Parathyroid adenoma (tissue), 2 donors: ENCODE data around the gene PLAAT5.

Source experiments
- H2AFZ ChIP-seq: fragments of 300-600 bp; sonication (generic); one replicate; pipeline ENCODE4 v1.7.0; 2017; ENCODE audit warnings: antibody characterized with exemption, mild to moderate bottlenecking
- H3K27ac ChIP-seq: fragments of 300-600 bp; sonication (generic); one replicate; pipeline ENCODE4 v1.7.0; 2017
- H3K27me3 ChIP-seq: fragments of 300-600 bp; sonication (generic); one replicate; pipeline ENCODE4 v1.7.0; 2017; ENCODE audit warnings: low read length; ENCODE audit not compliant: control insufficient read depth, insufficient read depth
- H3K36me3 ChIP-seq: fragments of 300-600 bp; sonication (generic); one replicate; pipeline ENCODE4 v1.7.0; 2017; ENCODE audit warnings: low read length; ENCODE audit not compliant: control insufficient read depth, insufficient read depth
- H3K4me1 ChIP-seq: fragments of 300-600 bp; sonication (generic); one replicate; pipeline ENCODE4 v1.7.0; 2017; ENCODE audit warnings: control low read depth
- H3K4me2 ChIP-seq: fragments of 300-600 bp; sonication (generic); one replicate; pipeline ENCODE4 v1.7.0; 2017; ENCODE audit warnings: low read length
- H3K4me3 ChIP-seq: fragments of 300-600 bp; sonication (generic); one replicate; pipeline ENCODE4 v1.7.0; 2017; ENCODE audit warnings: low read depth, low read length
- H3K79me2 ChIP-seq: fragments of 300-600 bp; sonication (generic); one replicate; pipeline ENCODE4 v1.7.0; 2017; ENCODE audit warnings: control low read depth
- H3K9ac ChIP-seq: fragments of 300-600 bp; sonication (generic); one replicate; pipeline ENCODE4 v1.7.0; 2017; ENCODE audit warnings: mild to moderate bottlenecking
- H3K9me3 ChIP-seq: fragments of 300-600 bp; sonication (generic); one replicate; pipeline ENCODE4 v1.7.0; 2017; ENCODE audit warnings: low read length; ENCODE audit not compliant: control insufficient read depth
- TF ChIP-seq, protein P1 (sequence below): fragments of 300-600 bp; sonication (generic); IDR thresholded peaks from one replicate; pipeline ENCODE4 v1.7.0; 2017; ENCODE audit warnings: antibody characterized with exemption, mild to moderate bottlenecking
- donor health status: primary hyperparathyroidism.

PLAAT5 gene

DNA sequence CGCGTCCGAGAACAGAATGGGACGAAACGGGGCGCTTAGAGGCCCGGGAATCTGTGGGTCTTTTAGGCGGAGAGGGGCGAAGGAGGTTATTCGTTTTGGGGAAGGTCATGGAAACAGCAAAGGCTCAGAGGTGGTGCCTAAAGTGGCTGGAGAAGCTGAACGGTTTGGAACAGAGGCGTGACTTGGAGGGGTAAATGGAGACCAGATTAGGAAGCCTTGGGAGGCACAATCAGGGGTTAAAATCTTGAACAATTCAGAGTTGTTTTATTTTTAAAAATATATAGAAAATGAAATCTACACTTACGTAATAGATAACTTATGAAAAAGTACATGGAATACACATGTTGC lies 247 bp upstream of the PLAAT5 start:
- H3K79me2 ChIP-seq = no peaks in the 10 kb centered on the region
- H3K4me2 ChIP-seq = peak overlapping the region; percentile 49
- TF ChIP-seq, protein P1, sequence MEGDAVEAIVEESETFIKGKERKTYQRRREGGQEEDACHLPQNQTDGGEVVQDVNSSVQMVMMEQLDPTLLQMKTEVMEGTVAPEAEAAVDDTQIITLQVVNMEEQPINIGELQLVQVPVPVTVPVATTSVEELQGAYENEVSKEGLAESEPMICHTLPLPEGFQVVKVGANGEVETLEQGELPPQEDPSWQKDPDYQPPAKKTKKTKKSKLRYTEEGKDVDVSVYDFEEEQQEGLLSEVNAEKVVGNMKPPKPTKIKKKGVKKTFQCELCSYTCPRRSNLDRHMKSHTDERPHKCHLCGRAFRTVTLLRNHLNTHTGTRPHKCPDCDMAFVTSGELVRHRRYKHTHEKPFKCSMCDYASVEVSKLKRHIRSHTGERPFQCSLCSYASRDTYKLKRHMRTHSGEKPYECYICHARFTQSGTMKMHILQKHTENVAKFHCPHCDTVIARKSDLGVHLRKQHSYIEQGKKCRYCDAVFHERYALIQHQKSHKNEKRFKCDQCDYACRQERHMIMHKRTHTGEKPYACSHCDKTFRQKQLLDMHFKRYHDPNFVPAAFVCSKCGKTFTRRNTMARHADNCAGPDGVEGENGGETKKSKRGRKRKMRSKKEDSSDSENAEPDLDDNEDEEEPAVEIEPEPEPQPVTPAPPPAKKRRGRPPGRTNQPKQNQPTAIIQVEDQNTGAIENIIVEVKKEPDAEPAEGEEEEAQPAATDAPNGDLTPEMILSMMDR = no peak
- no peaks in the 10 kb centered on the region for H3K36me3 ChIP-seq
- H3K4me1 ChIP-seq = no peaks in the 10 kb centered on the region
- H3K27me3 ChIP-seq = no peaks in the 10 kb centered on the region
- no peak overlapping the region for H3K9ac ChIP-seq
- no peak overlapping the region for H3K4me3 ChIP-seq
- no peak overlapping the region for H3K27ac ChIP-seq
- H3K9me3 ChIP-seq = no peaks in the 10 kb centered on the region
- H2AFZ ChIP-seq = peak overlapping the region; percentile 46

DNA sequence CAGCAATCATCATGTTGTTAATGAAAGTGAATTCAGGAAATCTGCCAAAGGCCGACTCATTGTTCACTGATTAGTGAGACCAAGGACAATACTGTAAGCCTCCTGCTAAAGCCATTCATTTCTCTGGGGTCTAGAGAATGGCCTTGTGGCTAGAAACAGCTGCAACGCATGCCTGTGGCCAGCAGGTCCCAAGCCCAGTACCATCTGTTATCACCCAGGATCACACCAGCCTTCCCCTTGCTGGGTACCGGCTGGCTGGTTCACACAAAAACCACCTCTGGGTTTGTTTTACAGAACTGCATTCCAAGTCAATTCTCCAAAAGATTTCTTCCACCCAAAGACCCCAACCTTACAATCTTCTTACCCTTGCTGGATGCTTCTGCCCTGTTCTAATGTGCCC lies 1.1 kb downstream of the PLAAT5 start:
- H3K27me3 ChIP-seq = no peaks in the 10 kb centered on the region
- H3K79me2 ChIP-seq = no peaks in the 10 kb centered on the region
- no peaks in the 10 kb centered on the region for H3K4me1 ChIP-seq
- no peak overlapping the region for H2AFZ ChIP-seq
- H3K9ac ChIP-seq = no peak overlapping the region
- no peaks in the 10 kb centered on the region for H3K36me3 ChIP-seq
- H3K9me3 ChIP-seq = no peaks in the 10 kb centered on the region
- no peak overlapping the region for H3K4me3 ChIP-seq
- no peak overlapping the region for H3K27ac ChIP-seq
- TF ChIP-seq, protein P1 = no peak
- H3K4me2 ChIP-seq = no peak overlapping the region

DNA sequence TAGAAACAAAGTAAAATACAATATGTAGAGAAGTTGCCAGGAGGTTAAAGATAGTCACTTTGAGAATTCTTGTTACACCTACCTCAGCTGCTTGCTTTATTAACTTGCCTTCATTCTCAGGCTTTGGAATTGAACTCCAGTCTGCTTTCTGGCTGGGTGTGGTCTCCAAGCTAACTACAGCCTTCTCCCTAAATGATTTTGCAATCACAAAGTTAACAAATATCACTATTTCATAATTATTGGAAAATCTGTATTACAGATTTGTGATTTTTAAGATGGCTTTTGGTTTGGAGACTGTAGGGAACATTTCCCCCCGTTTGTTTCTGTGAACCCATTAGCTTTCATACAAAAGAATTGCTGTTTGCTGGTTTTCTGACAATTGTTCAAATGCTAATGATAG lies 2.2 kb downstream of the PLAAT5 start:
- Histone ChIP-seq H3K36me3 (no peaks in the 10 kb centered on the region), H3K4me1 (no peaks in the 10 kb centered on the region), H3K4me3 (no peak overlapping the region), H3K79me2 (no peaks in the 10 kb centered on the region), H3K27ac (no peak overlapping the region), H3K4me2 (no peak overlapping the region), H3K27me3 (no peaks in the 10 kb centered on the region), H3K9me3 (no peaks in the 10 kb centered on the region), H2AFZ (no peak overlapping the region), H3K9ac (no peak overlapping the region)
- TF ChIP-seq, protein P1 = no peak

DNA sequence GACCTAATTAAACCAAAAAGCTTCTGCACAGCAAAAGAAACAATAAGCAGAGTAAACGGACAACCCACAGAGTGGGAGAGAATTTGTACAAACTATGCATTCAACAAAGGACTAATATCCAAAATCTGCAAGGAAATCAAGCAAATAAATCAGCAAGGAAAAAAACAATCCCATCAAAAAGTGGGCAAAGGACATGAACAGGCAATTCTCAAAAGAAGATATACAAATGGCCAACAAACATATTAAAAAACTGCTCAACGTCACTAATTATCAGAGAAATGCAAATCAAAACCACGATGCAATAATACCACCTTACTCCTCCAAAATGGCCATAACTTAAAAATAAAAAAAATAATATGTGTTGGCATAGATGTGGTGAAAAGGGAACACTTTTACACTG lies 5.2 kb downstream of the PLAAT5 start:
- H3K79me2 ChIP-seq = no peaks in the 10 kb centered on the region
- TF ChIP-seq, protein P1 = no peak
- no peak overlapping the region for H3K27ac ChIP-seq
- no peaks in the 10 kb centered on the region for H3K27me3 ChIP-seq
- no peak overlapping the region for H3K4me2 ChIP-seq
- no peaks in the 10 kb centered on the region for H3K4me1 ChIP-seq
- H3K9me3 ChIP-seq = no peaks in the 10 kb centered on the region
- no peak overlapping the region for H3K4me3 ChIP-seq
- no peak overlapping the region for H2AFZ ChIP-seq
- no peaks in the 10 kb centered on the region for H3K36me3 ChIP-seq
- no peak overlapping the region for H3K9ac ChIP-seq

DNA sequence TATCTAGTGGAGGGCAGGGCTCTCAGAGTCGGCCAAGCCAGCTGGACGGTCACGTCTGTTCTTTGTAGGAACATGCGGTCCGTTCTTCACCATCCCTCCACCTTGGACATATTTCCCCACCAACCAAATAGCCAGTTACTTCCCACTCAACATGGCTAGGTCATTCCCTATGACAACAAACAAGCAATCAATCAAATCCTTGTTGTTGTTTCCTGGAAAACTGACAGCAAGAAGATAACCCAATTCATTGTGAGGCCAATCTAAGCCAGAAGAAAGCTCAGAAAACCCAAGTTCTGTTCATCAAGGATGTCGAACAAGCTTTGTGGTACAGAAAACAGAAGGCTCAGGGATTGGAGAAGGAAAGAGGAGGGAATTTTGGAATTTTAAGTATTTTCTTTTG lies 10.9 kb downstream of the PLAAT5 start:
- H3K9ac ChIP-seq = no peak overlapping the region
- no peaks in the 10 kb centered on the region for H3K79me2 ChIP-seq
- H2AFZ ChIP-seq = no peak overlapping the region
- no peak overlapping the region for H3K4me3 ChIP-seq
- H3K27me3 ChIP-seq = no peaks in the 10 kb centered on the region
- no peaks in the 10 kb centered on the region for H3K9me3 ChIP-seq
- no peak overlapping the region for H3K27ac ChIP-seq
- TF ChIP-seq, protein P1 = no peak
- H3K36me3 ChIP-seq = no peaks in the 10 kb centered on the region
- H3K4me1 ChIP-seq = no peaks in the 10 kb centered on the region
- no peak overlapping the region for H3K4me2 ChIP-seq
